Iris pigment epithelial cell (primary cell): ENCODE data around the gene NTSR1.
A peak's percentile ranks its signal among the peaks of the same experiment; 100 is the strongest.

Experiments used
- DNase-seq: peaks from one replicate; pipeline ENCODE4 v3.0.0-alpha.2; 2011; ENCODE audit warnings: low read depth

Gene NTSR1

DNA sequence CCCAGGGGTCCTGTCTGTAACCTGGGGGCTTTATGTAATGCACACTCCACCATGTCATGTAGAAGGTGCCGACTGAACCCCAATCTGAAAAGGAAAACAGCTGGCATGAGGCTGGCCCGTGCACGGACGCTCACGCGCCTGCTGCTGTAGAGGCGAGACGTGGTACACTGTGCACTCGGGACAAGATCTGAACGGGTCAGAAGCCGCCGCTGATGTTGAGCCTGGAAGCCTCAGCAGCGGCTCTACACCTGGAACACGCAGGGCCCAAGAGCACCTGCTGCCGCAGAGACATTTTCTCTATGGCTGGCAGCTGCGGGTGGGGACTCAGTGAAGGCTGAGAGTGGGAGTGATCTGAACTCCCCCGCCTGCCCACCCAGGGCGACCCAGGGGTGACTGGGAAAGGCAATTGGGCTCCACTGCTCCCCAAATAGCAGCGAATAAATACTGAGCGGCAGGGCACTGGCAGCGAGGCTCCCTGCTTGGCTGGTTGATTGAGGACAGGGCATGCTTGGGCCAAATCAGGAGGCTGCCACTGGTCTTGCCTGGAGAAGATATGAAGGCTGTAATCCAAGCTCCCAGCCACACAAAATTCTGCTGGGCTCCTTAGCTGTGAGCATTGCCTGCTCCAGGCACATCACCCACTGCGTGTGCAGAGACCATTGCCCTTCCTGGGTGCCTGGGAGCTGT is 93.5 kb downstream of the NTSR1 start:
- no peak for DNase-seq

DNA sequence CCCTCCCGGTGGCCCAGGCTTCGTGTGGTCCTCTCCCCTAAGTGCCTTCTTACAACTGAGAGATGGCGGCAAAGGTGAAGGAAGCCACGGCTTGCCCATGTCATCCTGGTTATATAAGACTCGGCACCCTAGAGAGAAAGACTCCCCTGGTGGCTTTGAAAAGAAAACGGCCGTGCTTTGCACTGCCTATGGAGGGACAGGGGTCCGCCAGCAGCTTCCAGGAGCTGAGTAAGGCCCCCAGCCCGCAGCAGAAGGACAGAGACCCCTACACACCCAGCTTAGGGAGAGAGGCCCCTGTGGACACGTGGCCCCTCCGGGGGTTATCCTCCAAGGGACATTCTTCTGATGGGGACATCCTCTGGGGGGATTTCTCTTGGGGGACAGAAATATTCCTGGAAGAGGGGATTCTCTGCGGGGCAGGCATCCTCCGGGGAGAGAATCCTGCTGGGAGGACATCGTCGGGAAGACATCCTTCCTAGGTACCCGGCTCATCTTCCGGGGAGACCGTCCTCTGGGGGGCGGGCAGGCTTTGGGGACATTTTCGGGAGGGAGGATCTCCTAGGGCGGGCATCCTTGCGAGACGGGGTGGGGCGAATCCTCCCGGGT is 95.5 kb downstream of the NTSR1 start:
- no peak for DNase-seq

DNA sequence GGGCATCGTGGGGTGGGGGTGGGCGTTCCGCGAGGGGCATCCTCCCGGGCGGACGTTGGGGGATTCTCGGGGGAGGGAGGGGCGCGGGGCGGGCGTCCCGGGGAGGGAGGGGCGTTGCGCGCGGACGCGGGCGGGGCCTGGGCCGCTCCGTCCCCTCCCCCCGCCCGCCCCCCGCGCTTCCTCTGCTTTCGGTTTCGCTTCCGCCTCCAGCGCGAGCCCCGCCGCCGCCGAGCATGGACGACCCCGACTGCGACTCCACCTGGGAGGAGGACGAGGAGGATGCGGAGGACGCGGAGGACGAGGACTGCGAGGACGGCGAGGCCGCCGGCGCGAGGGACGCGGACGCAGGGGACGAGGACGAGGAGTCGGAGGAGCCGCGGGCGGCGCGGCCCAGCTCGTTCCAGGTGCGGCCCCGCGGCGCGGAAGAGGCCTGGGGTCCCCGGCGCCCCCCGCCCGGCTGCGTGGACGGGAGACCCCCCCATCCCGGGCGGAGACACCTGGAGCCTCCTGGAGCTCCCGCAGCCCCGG is 96.1 kb downstream of the NTSR1 start, which contains the start of gene OGFR:
OGFR (plus strand) TSS at position 209 of the 528 bp plus-strand sequence; CDS start at position 234, 25 bp downstream.
- peak; percentile 54 for DNase-seq

GRCh38 chr20:62805155-62805710 is 96.6 kb downstream of the NTSR1 start:
- no peak for DNase-seq

DNA sequence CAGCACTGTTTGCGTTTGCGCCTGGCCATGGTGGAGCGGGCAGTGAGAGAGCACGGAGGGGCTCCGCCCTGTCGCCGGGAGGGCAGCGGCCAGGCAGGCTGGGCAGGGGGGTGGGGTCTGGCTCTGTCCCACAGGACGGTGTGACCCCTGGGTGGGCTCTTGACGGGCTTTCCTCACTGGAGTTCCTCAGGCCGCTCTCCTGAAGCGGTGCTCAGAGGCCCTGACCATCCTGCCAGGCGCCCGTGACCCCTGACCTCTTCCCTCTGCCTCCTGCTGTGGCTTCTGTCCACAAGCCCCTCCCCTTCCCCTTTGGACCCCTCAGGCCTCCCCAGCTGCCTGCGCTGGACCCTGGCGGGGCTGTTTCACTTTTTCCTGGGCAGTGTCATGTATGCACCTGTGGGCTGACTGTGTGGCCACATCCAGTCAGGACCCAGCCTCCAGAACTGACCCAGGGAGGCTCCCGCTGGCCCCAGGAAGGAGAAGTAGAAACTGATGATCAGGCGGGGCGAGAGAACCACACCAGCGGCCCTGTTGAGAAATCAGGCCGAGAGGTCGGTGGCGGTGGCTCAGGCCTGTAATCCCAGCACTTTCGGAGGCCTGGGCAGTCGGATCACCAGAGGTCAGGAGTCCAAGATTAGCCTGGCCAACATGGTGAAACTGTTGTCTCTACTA is 97.2 kb downstream of the NTSR1 start:
- DNase-seq: peak; percentile 42

DNA sequence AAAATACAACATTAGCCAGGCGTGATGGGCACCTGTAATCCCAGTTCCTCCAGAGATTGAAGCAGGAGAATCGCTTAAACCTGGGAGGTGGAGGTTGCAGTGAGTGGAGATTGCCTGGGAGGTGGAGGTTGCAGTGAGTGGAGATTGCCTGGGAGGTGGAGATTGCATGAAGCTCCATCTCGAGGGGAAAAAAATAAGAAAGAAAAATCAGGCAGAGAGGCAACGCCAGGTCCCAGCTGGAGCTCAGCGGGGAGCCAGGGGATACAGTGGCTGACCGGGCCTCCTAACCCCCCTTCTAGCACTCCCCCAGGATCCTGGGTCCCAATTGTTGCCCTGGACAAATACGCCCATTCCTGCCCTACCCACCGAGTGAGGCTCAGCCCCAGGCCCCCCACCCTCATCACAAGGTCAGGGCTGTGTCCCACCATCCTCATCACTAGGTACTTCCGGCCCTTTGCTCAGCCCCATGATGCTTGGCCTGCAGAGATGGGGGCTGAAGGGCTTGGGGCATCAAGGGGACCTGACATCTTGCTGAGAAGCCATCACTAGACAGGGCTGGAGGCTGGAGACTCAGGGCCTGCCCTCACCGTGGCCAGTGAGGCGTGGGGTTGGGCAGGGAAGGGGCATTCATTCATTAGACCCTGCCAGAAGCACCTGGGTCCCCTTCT is 97.9 kb downstream of the NTSR1 start:
- DNase-seq: no peak

DNA sequence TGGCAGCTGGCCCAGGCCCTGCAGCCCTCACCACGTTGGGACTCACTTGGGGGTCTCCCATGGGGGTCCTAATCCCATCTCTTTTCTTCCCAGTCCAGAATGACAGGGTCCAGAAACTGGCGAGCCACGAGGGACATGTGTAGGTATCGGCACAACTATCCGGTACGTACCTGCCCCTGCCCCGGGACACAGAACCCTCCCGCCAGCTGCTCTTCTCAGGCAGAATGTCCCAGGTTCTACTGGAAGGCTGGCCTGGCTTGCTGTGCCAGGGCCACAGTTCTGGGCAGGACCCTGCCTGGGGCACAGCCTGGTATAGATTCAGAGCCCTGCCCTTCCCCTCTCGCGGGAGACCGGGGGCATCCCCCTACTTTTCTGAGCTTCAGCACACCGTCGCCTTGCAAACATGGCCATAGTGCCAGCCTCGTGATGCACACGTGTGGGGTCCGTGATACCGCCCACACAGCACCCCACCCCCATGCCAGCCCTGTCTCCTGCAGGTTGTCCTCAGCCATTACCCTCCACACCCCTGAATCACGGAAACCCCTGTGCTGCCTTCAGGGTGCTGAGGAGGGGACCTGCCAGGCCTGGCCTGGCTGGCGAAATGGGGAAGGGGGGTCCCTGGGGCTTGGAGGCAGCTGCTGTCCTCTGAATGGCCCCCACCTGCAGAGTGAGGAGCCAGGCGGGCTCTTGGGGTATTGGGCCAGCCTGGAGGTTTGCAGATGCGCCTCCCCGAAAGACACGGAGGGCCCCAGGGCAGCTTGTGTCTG is 99.0 kb downstream of the NTSR1 start:
- no peak for DNase-seq

GRCh38 chr20:62808211-62808865 is 99.7 kb downstream of the NTSR1 start:
- no peak for DNase-seq

DNA sequence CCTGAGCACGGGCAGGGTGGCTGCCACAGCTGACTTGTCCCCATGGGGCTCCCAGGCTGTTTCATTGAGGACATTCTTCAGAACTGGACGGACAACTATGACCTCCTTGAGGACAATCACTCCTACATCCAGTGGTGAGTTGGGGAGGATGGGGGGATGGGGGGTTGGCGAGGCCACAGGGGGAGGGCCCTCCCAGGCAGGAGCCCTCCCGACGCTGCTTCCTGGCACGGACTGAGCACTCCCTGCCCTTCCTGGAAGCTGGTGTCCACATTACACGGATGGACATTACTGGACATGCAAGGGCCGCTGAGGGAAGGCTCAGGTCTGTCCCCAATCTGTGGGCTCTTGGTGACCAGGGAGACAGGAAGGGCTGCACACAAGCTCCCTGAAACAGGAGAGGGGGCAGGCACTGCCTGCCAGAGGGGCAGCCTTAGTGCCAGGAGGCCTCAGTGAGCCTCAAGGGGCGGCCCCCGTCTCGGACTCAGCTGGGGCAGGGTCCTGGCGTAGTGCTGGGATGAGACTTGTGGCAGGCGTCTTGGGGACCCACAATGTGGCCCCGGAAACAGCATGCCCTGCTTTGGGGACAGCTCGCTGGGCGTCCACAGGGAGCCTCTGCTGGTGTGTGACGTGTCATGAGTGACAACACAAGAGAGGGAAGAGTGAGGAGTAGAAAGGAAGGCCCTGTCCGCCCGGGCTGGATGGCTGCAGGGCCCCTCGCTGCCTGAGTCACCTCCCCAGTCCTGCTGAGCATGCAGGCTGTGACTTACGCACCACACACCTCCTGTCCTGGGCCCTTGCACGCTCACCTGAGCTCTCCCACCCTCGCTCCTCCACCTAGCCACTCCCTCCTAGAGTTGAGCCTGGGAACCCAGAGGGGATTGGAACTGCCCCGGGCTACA is 101.1 kb downstream of the NTSR1 start:
- no peak for DNase-seq

DNA sequence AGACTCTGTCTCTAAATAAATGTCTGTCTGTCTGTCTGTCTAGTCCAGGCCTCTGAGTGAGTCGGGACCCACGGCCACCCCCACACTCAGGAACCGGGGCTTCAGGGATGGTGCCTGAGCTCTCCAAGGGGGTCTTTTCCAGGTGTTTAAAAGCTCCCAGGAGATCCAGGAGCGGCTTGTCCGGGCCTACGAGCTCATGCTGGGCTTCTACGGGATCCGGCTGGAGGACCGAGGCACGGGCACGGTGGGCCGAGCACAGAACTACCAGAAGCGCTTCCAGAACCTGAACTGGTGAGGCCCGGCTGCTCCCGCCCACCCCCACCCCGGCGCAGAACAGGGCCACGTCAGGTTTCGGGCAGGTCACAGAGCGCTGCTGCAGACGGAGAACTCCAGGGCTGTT is 102.7 kb downstream of the NTSR1 start:
- DNase-seq: no peak

DNA sequence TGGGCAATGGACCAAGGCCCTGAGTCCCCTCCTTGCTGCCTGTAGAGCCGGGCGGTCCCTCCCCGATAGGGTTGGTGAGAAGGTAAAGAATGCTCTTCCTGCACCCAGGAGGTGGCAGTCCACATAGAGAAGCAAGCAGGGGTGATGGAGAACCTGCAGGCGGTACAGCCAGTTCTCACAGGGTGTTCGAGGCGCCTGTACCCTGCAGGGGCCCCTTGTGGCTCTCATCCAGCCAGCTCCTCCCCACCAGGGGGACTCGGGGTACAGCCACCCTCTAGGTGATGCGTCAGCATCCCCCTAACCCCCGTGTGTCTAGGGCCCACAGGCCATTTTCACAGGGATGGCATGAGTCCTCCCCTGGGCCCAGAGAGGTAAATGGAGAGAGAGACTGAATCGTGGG is 103.1 kb downstream of the NTSR1 start:
- DNase-seq: no peak
